TTC549 (cell line): ENCODE results near the gene PRM3.

ENCODE experiments used
- FAIRE-seq: peaks from 2 replicates; lab custom pipeline; 2012; peaks lifted over from hg19 to GRCh38; lab: Jason Lieb, UNC

Gene PRM3

DNA sequence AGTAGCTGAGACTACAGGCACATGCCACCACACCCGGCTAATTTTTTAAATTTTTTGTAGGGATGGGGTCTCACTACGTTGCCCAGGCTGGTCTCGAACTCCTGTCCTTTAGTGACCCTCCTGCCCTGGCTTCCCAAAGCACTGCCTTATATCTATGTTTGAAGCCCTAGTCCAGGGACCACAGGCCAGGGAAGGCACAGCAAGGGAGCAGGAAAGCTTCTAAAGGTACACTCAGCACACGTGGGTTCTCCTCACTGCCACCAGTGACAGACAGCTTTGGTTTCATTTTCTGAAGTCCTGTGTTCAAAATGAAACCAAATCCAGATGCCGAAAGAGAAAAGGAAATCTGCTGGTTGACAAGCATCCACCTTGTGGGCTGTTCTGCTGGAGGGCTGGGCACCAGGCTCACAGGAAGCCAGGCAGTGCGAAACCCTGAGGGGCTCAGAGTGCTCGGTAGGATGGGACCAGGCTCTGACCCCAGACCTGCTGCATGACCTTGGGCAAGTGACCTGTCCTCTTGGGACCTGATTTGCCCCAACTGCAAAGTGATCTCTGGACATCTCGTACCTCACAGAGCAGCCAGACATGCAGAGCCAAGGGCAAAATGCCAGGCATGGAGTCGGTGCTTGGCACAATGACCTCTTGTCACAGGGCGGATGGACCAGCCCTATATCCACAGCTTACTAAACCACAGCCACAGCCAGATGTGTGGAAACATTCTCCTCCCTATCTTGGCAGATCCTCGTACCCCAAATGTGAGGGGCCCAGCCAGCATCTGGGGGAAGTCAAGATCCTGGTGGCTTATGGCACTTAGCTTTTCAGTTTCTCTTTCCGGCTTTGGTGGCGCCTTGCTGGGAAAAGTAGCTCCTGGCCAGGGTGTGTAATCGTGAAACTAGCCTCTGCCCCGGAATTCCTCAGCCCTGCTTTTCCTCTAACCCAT lies 14.6 kb downstream of the PRM3 start:
- no peak for FAIRE-seq

DNA sequence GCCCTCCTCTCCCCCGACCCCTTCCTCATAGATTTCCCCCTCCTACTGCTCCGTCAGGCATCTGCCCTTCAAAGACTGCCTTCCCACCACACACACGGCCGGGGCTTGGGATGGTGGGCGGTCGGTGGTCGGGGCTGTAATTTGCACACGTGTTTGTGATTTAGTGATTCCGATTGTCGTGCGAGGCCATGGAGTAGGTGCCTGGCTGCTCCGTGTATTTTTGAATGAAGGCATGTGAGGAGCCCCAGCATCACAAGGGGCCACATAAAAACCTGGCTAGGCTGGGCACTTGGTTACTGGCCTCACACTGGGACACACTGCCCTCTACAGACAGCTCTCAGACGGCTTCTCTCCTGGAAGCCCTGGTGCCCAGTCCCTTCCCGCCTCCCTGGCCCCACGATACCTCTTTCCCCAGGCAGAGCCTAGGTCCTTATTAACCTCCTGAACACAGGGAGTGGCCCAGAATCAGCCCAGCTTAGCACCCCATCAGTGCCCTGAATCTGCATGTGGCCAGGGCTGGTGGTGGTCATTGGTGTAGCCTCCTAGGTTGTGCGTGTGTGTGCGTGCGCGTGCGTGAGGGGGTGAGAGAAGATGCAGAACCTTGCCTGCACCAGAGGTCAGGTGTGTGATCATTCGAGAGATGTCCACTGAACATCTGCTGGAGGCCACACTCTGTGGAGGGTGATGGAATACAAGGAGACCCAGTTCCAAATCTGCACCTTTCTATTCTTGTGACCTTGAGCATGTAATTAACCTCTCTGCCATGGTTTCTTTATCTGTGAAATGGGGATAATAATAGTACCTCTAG lies 16.1 kb downstream of the PRM3 start:
- no peak for FAIRE-seq

DNA sequence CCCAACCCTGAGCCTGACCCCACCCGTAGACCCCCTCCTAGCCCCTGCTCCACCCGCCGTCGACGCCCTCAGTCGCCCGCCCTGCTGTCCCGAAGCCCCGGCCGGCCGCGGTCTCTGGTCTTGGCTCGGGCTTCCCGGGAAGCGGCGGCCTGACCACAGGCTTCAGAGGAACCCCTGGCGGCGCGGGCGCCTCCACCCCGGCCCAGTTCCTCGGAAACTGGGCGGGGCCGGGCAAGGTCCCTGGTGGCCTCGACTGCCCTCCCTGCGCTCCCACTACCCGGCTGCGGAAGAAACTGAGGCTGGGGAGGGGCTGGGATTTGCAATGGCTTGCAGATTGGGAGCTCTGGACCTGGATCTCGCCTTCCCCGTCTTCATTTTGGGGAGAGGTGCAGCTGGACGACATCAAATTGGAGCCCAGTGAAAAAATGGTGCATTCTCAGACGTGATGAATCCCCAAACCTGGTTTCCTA lies 16.7 kb downstream of the PRM3 start:
- FAIRE-seq: no peak

DNA sequence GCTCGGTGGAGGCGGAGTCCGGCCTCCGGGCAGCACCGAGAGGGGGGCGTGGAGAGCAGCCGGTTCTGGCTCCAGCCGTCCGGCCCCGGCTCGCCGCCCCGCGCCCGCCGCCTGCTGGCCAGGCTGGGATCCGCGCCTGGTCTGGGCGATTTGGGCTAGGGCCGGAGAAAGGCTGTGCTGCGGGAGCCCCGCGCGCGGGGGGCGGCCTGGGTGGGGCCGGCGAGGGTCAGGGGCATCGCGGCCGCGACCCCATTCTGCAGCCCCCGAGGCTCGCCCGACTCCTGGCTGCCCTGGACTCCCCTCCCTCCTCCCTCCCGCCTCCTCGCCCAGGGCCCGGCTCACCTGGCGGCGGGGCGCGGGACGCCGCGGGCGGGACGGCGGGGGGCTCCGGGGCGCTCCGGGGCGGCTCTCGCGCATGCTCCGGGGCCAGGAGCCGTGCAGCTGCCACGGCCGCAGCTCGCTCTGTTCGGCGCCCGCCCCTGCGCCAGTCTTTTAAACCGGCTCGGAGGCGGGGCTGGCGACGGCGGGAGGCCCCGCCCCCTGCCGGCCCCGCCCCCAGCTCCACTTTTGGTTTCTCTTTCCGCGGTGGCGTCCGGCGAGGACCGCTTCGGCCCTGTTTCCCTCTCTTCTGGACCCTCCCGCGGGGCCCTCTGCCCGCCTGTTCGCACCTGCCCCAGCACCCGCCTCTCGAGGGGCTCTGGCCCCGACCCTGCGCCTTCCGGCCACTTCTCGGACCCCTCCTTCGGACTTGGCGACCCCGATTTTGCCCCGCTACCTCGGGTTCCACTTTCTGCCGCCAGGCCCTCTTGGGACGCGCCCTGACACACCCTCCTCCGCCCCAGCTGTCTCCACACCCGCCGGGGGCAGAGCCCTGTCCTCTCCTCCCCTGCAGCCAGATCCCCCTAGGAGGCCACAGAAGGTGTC lies 17.4 kb downstream of the PRM3 start, which contains the start of gene SOCS1:
Gene SOCS1, minus strand, starts transcription at position 468 of the 924 bp plus-strand sequence. CDS start 726 bp downstream, outside the sequence.
- FAIRE-seq: no peak

DNA sequence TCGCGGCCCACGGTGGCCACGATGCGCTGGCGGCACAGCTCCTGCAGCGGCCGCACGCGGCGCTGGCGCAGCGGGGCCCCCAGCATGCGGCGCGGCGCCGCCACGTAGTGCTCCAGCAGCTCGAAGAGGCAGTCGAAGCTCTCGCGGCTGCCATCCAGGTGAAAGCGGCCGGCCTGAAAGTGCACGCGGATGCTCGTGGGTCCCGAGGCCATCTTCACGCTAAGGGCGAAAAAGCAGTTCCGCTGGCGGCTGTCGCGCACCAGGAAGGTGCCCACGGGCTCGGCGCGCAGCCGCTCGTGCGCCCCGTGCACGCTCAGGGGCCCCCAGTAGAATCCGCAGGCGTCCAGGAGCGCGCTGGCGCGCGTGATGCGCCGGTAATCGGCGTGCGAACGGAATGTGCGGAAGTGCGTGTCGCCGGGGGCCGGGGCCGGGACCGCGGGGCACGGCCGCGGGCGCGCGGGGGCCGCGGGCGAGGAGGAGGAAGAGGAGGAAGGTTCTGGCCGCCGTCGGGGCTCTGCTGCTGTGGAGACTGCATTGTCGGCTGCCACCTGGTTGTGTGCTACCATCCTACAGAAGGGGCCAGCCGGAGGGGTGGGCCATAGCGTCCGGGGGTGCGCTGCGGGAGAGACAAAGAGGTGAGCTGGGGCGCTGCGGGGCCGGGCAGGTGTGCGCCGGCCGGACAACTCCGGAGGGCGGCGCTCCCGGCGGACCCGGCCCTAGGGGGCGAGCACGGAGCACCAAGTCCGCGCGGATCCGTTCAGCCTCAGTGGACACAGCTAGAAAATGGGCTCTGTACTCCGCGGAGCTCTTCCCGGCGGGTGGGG lies 18.3 kb downstream of the PRM3 start:
- no peak for FAIRE-seq

DNA sequence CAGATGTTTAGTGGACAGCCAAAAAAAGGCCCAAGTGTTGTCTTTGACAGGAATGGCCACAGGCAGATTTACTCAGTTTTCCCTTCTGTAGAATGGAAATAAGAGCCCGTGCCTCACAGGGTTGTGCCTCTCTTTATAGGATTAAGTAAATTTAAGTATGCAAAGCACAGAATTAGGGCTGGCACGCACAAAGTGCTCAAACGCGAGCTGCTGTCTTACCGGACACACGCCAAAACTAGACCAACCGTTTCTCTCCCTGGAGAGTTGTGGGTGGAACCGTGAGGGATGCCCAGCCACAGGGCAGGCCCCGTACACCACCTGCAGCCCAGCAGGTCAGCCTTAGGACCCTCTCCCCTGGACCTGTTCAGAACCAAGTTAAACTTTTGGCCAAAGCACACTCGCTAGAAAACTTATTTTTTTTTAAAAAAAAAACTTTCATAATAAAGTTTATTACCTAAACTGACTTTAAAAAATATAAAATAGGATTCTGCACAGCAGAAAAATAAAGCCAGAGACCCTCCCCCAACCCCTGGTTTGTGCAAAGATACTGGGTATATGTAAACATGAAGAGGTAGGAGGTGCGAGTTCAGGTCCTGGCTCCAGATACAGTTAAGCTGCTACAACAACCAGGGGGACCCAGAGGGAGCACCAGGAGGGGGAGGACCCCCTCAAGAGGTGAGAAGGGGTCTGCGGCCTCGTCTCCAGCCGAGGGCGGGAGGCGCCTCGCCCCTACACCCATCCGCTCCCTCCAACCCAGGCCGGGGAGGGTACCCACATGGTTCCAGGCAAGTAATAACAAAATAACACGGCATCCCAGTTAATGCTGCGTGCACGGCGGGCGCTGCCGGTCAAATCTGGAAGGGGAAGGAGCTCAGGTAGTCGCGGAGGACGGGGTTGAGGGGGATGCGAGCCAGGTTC lies 19.2 kb downstream of the PRM3 start:
- FAIRE-seq: no peak

DNA sequence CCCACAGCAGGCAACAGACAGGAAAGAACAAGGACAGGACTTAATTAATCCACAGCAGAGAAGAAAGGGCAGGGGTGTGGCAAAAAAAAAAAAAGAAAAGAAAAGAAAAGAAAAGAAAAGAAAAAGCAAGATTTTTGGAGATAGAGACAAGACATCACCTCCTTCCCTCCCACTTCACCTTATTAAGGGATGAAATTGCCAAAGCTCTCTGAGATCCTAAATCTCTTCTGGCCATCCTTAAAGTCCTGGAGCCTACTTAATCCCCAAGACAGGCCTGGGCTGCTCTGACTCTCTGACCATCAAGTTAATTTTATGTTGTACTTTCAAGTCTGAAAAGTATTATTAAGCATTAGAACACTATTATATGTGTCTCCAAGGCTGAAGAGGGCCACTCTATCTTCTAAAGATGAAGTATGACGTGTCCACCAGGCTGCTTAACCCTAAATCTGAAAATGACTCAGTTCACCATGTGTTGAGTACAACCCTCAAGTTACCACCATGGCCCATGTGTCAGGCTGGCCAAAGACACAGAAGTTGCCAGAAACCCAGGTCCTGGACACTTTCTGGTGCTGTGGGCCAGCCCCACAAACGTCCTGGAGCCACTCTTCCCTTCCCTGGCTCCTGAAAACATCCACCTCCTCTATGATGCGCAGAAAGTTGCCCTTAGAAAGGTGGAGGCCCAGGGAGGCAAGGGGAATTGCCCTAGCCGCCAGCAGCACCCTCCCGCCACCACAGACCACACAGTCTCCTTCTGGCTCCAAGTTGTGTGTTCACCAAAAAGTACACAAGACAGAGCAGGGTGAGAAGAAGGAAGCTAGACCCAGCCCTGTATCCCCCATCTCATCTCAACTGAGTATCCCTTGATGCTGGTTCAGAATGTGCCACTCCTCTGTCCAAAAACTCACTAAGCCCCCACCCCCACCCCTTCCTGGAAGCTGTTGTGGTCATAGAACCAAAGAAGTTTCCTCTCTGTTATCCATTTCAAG lies 20.1 kb downstream of the PRM3 start:
- FAIRE-seq: no peak

DNA sequence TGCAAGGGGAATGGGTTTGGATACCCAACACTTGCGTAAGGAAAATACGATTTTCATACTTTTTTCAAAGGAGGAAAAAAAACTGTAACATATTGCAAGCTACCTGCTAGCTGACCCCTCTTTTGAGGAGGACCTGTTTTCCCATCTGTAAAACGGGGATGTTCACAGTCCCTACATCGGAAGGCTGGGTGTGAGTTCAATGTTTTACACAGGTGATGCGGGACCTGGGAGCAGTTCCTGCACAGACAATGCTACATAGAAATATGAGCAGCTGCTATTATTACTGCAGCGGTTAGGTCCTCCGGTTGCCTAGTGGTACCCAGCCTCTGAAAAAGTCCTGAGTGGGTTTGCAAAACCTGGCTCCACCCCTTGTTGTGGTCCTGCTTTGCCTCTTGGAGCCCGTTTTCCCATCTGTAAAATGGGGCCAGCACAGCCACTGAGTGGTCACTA lies 20.9 kb downstream of the PRM3 start:
- FAIRE-seq: no peak

DNA sequence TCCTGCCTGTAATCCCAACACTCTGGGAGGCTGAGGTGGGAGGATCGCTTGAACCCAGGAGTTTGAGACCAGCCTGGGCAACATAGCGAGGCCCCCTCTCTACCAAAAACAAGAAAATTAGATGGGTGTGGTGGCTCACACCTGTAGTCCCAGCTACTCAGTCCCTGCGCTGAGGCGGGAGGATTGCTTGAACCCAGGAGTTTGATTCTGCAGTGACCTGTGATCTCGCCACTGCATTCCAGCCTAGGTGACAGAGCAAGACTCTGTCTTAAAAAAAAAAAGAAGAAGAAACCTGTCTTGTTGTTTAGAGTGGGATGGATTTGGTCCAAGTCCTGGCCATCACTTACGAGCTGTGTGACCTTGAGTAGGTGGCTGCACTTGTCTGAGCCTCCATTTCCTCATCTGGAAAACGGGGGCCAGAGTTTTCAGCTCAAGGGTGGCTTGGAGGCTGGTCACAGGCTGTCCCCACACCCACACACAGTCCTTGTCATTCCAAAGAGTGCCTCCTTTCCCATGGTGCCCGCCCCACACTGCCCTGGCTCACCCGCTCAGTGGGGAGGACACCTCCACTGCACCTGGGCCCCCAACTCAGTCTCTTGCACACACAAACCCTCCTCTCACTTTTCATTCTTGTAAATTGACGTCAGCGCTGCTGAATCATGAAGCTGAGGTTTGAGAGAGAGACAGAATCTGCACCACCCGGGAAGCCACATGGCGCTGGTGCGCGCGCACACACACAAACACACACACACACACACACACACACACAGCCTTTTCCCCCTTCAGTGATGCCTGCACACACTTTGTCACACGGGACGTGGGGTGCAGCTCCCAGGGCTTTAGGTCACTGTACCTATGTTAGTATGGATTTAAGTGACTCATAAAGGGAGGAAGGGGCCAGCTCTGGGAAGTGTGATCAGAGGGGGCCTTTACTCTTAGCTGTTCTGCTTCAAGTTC lies 21.6 kb downstream of the PRM3 start:
- no peak for FAIRE-seq

DNA sequence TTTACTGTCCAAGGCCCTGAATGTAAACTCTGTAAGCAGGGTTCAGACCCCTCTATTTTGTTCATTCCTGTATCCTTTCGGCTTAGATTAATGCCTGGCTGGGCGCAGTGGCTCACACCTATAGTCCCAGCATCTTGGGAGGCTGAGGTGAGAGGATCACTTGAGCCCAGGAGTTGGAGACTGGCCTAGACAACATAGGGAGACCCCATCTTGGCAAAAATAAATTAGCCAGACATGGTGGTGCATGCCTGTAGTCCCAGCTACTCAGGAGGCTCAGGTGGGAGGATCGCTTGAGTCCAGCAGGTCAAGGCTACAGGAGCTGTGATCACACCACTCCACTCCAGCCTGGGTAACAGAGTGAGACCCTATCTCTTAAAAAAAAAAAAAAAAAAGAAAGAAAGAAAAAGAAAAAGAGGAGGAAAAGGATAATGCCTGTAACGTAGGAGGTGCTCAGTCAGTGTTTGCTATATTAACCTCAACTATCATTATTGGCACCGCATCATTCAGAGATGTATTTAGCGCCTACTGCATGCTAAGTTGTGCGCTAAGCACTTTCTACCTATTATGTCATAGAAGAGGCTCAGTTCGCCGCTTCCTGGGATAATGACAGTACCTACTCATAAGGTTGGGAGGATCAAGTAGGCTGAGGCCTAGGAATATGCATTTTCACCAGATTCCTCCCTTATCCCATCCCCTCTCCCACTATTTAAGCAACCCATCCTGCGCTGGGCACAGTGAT lies 22.5 kb downstream of the PRM3 start:
- no peak for FAIRE-seq

DNA sequence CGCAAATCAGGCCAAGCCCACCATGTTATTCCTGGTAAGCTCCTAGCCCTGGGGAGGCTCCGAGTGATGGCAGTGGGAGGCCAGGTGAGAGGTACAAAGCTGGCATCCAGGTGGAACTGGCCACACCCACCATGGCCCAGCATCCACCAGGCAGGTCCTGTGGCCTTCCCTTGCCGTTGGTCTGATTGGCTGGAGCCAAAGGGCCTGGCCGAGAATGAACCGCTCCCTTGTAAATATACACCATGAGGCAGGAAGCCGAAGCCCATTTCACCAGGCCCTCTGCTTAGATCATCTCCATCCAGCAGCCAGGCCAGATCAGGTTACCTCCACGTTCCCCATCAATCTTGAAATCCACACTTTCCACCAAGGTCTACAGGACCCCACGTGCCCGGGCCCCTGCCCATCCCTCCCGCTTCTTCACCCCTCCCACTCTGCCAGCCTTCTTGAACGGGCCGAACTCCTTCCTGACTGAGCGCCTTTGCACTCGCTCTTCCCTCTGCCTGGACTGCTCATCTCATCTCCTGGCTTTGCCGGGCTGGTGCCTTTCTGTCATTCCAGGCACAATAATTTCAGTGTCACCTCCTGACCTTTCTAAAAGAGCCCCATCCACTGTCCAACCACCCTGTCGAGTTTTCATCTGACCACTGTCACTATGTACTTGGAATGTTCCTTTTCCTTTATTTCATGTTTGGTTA lies 23.2 kb downstream of the PRM3 start:
- no peak for FAIRE-seq

DNA sequence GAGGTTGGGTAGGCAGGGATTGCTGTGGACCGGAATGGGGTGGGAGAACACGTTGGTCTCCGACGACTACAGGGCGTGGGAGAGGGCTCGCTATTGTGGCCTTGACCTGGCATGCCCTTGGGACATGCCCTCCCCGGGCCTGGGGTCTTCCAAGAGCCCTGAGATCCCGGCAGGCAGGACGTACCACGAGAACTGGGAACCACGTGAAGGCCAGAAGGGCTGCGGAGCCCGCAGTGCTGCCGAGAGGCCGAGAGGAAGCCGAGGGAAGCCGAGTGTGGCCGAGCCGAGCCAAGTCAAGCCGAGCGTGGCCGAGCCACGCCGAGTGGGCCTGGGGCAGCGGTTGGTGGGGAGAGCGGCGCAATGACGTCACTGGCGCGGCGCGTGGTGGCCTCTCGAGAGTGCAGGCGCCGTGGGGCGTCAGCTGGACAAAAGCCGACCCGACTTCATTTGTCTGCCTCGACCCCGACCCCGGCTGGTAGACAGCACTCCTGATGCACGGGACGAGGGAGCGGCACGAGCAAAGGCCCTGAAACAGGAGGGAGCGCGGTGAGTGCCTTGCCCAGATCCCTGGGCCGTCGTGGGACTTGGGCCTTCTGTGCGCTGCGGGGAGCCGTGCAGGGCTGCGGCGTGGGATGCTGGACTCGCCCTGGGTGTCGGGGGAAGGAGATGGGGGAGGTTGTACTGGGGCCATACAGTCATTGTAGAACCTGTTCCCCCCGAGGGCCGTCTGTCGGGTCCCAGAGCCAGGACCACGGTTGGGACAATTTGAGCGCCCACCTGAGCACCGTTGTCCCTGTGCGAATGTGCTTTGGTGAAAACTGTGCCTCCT lies 24.0 kb downstream of the PRM3 start:
- no peak for FAIRE-seq

DNA sequence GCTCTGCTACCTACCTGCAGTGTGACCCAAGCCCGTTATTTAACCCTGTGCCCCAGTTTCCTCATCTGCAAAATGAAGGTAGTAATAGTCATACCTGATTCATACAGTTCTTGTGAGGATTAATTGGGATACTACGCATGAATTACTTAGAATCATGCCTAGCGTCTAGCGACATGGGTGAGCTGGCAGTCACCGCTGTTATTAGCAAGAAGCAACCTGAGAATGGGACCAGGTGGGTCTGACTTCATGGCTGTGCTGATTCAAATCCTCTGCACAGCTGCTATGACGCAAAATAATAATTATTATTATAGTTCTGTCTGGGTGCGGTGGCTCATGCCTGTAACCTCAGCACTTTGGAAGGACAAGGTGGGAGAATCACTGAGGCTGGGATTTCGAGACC lies 25.3 kb downstream of the PRM3 start:
- no peak for FAIRE-seq

DNA sequence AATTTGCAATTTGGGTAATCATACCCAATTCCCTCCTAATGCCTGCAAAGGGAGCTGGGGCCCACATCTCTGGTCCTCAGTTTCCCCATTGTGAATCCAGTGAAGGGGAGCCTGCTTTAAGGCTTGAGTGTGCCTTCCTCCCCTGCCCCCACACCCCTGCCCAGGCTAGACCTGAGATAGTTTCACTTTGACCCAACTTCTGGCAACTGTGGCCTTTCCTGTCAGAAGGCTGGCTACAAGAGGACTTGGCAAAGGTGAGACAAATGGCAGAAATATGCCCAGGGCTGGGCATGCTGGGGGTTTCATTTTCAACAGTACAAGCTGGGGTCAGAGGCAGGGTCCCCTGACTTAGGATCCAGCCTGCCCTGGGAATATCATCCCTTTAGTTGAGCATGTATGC lies 27.4 kb downstream of the PRM3 start:
- FAIRE-seq: no peak

DNA sequence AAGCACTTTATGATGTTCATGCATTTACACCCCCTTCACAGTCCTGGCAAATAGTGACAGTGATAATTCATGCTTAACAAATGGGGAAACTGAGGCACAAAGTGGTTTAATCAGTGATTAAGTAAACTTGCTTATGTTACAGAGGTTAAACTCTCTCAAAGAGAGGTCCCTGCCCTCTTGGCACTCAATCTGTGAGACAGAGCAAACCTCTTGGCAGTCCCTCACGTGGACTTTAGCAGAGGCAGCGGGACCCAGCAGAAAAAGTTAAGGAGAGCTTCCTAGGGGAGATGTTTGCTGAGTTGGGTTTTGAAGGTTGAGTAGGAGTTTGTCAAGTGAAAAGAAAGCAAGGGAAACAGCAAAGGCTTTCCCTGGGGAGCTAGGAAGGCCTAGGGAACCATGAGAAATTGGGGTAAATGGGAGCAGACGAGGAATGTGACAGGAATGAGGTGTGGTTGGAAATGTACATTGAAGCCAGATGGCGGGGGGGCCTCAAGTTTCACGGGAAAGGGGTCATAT lies 28.1 kb downstream of the PRM3 start:
- FAIRE-seq: no peak
